PFSK-1 (cell line): ENCODE results near the gene GCG.

Experiments
- FOXP2 ChIP-seq: optimal IDR thresholded peaks from 2 replicates; pipeline ENCODE3; 2011; ENCODE audit warnings: borderline replicate concordance, control low read depth, inconsistent platforms; ENCODE audit not compliant: insufficient read depth; ENCODE audit errors: extremely low read length, extremely low read depth
- POLR2AphosphoS5 ChIP-seq: IDR thresholded peaks from 2 replicates; pipeline ENCODE4 v1.6.1; 2012; ENCODE audit warnings: low read depth, mild to moderate bottlenecking, control low read depth, low read length, moderate library complexity
- SIN3A ChIP-seq: IDR thresholded peaks from 2 replicates; pipeline ENCODE4 v1.6.1; 2012; ENCODE audit warnings: mild to moderate bottlenecking, low read length, moderate library complexity, borderline replicate concordance; ENCODE audit not compliant: insufficient read depth
- TAF1 ChIP-seq: IDR thresholded peaks from 2 replicates; pipeline ENCODE4 v1.6.1; 2012; ENCODE audit warnings: low read length, control low read depth, borderline replicate concordance; ENCODE audit not compliant: insufficient read depth
- TF ChIP-seq, protein P1 (sequence below), 2 experiments: IDR thresholded peaks; 2 replicates each; pipeline versions ENCODE4 v1.6.1 to v1.8.0; 2011 to 2012; ENCODE audit warnings: low read depth in 2 of 2, low read length in 2 of 2, control low read depth in 1 of 2, inconsistent platforms in 1 of 2, mild to moderate bottlenecking in 1 of 2, moderate library complexity in 1 of 2; ENCODE audit not compliant: insufficient read depth in 1 of 2

DNA sequence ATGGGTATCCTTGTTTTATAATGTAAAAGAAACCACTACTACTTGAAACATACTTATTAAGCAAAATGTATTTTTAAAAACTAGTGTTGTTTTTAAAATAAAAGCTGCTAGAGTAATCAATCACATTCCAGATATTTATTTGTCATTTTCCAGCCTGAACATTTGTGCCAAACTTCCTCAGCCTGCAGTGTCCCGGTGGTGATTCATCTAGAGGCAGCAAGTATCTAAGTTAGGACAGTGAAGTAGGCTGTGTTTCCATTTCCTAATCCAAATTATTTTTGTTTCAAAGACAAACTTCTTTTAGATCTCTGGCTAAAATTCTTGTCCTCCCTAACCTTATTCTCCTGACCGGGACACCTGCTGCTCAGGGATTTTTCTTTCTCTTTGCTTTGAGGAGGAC is 12.8 kb upstream of the GCG start:
- TF ChIP-seq POLR2AphosphoS5 = no peak
- no peak for TF ChIP-seq SIN3A
- no peak for TF ChIP-seq TAF1
- TF ChIP-seq, protein P1, sequence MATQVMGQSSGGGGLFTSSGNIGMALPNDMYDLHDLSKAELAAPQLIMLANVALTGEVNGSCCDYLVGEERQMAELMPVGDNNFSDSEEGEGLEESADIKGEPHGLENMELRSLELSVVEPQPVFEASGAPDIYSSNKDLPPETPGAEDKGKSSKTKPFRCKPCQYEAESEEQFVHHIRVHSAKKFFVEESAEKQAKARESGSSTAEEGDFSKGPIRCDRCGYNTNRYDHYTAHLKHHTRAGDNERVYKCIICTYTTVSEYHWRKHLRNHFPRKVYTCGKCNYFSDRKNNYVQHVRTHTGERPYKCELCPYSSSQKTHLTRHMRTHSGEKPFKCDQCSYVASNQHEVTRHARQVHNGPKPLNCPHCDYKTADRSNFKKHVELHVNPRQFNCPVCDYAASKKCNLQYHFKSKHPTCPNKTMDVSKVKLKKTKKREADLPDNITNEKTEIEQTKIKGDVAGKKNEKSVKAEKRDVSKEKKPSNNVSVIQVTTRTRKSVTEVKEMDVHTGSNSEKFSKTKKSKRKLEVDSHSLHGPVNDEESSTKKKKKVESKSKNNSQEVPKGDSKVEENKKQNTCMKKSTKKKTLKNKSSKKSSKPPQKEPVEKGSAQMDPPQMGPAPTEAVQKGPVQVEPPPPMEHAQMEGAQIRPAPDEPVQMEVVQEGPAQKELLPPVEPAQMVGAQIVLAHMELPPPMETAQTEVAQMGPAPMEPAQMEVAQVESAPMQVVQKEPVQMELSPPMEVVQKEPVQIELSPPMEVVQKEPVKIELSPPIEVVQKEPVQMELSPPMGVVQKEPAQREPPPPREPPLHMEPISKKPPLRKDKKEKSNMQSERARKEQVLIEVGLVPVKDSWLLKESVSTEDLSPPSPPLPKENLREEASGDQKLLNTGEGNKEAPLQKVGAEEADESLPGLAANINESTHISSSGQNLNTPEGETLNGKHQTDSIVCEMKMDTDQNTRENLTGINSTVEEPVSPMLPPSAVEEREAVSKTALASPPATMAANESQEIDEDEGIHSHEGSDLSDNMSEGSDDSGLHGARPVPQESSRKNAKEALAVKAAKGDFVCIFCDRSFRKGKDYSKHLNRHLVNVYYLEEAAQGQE (IDR thresholded peaks at IDR 0.05; ENCODE audit: insufficient read depth in 1 of 2, low read depth in 2 of 2, low read length in 2 of 2) = no peak
- TF ChIP-seq FOXP2 = no peak
